Glutamatergic neuron (in vitro differentiated cells): Measurements from ENCODE around the gene UCP2. TPM values are rescaled to one million over a fixed set of nuclear protein-coding genes. Genes with fewer than 3 reads are reported as not detected.

Experiments
- DNase-seq: peaks from one replicate; pipeline ENCODE4 v3.0.0; 2022
- H3K27ac Mint-ChIP-seq: one replicate; pipeline ENCODE4 v1.8.0; 2020; ENCODE audit warnings: mild to moderate bottlenecking, mixed read lengths, inconsistent platforms; ENCODE audit not compliant: unreplicated experiment
- H3K27me3 Mint-ChIP-seq: one replicate; pipeline ENCODE4 v1.8.0; 2020; ENCODE audit warnings: mild to moderate bottlenecking, moderate library complexity, mixed read lengths, inconsistent platforms; ENCODE audit not compliant: unreplicated experiment
- H3K36me3 Mint-ChIP-seq: one replicate; pipeline ENCODE4 v1.8.0; 2020; ENCODE audit warnings: mild to moderate bottlenecking, mixed read lengths, inconsistent platforms; ENCODE audit not compliant: unreplicated experiment
- H3K4me1 Mint-ChIP-seq: one replicate; pipeline ENCODE4 v1.8.0; 2020; ENCODE audit warnings: mild to moderate bottlenecking, low read depth, mixed read lengths, inconsistent platforms; ENCODE audit not compliant: unreplicated experiment
- H3K4me3 Mint-ChIP-seq: one replicate; pipeline ENCODE4 v1.8.0; 2020; ENCODE audit warnings: mild to moderate bottlenecking, mixed read lengths, inconsistent platforms; ENCODE audit not compliant: unreplicated experiment
- H3K9me3 Mint-ChIP-seq: one replicate; pipeline ENCODE4 v1.8.0; 2020; ENCODE audit warnings: mild to moderate bottlenecking, moderate library complexity, mixed read lengths, inconsistent platforms; ENCODE audit not compliant: unreplicated experiment
- CTCF ChIP-seq: fragments of 200-600 bp; sonication (generic); IDR thresholded peaks from one replicate; pipeline ENCODE4 v1.5.0; 2021; ENCODE audit not compliant: partially characterized antibody, unreplicated experiment
- total RNA-seq: library from RNA; stranded (reverse); fragmentation: NEBNext Ultra II Directional; extraction: Animal tissue kit (Norgen Biotek cat#: 25700); gene quantifications from one replicate; pipeline ENCODE4 v1.2.1, GENCODE V29; 2021; ENCODE audit not compliant: unreplicated experiment

Gene UCP2
- total RNA-seq, 1 donor from 2014 or later = 91.1 TPM

DNA sequence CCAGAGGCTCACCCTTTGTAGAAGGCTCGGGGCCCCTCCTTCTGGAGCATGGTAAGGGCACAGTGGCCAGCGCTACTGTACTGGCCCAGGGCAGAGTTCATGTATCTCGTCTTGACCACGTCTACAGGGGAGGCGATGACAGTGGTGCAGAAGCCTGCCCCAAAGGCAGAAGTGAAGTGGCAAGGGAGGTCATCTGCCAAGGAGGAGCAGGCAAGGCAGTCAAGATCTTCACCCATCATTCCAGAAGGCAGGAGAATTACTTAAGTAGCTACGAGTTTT is 7.2 kb downstream of the UCP2 start:
- no peak for DNase-seq
- TF ChIP-seq CTCF = no peak
- H3K4me1 Mint-ChIP-seq = peaks cover 13% of the 10 kb centered on the region
- no peak overlapping the region for H3K4me3 Mint-ChIP-seq
- H3K27ac Mint-ChIP-seq = no peak overlapping the region
- peaks cover 7% of the 10 kb centered on the region for H3K36me3 Mint-ChIP-seq
- no peaks in the 10 kb centered on the region for H3K9me3 Mint-ChIP-seq
- peaks cover 2% of the 10 kb centered on the region for H3K27me3 Mint-ChIP-seq

DNA sequence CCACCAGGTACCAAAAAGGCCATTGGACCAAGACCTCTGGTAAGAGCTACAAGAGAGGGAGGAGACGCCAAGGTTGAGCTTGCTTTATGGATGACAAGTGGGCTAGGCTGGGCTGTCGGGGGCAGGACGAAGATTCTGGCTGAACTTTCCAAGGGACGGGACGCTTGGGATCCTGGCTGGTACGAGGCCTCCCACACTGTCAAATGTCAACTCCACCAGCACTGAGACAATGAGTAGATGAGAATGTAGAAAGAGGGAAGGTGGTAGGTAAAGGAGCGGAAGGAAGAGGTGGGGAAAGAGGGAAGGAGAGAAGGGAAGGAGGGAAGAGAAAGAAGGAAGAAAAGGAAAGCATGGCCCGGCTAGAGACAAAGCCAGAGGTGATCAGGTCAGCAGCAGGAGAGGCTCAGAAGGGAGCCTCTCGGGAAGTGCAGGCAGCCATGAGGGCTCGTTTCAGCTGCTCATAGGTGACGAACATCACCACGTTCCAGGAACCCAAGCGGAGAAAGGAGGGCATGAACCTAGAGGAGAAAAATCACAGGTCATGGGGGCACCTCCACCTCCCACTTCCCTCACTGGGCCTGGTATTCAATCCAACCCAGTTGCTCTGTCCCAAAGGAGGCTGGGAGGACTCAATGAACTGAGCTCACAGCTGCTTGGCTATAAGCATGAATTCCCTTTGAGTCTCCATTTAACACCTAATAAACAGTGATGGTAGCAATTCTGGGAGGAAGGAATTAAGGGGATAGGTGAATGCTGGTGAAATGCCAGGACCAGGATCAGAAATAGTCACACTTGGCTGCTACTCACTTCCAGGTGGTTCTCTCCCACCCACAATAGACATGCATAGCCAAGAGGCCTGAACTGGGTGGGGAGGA is 7.8 kb downstream of the UCP2 start:
- H3K27me3 Mint-ChIP-seq = peaks cover 2% of the 10 kb centered on the region
- TF ChIP-seq CTCF = no peak
- no peak for DNase-seq
- peaks cover 7% of the 10 kb centered on the region for H3K4me1 Mint-ChIP-seq
- H3K36me3 Mint-ChIP-seq = peaks cover 7% of the 10 kb centered on the region
- no peak overlapping the region for H3K27ac Mint-ChIP-seq
- no peak overlapping the region for H3K4me3 Mint-ChIP-seq
- no peaks in the 10 kb centered on the region for H3K9me3 Mint-ChIP-seq

DNA sequence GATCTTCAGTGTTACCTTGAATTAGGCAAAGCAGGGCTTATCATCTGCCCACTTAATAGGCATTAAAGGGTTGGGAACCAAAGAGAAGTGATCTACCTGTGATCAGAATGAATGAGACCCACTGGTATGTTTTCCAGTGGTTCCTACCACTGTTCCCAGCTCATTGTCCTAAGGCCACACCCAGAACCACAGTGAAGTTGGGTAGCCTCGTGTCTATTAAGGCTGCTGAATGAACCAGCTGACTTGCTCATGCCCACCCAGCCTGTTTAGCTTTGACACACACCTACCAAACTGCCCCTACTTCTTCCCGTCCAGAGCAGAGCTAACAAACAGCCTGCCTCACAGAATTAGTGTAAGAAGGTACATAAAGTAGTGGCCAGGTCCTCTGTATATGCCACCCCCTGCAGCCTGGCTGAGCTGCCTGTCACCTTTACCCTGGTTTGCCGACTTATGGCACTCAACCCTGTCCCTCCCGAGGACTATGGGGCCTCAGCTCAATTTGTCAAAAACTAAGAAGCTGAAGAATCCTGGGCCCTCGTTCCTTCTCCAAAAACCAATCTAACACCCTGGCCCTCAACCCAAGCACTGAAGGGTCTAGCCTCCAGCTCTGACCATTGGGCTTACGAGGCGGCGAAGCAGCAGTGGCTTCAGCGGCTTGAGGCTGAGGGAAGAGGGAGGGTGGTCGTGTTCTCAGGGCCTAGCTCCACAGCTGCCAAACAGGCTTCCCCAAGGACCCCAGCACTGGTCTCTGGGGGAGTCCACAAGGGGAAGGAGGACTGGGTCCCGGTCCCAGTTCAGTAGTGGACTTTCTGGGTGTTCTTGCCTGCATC is 9.8 kb downstream of the UCP2 start:
- Mint-ChIP-seq H3K4me3 (no peak overlapping the region), H3K27me3 (peaks cover 2% of the 10 kb centered on the region), H3K4me1 (peaks cover 3% of the 10 kb centered on the region), H3K9me3 (no peaks in the 10 kb centered on the region), H3K27ac (no peak overlapping the region), H3K36me3 (peaks cover 12% of the 10 kb centered on the region)
- DNase-seq = no peak
- no peak for TF ChIP-seq CTCF

DNA sequence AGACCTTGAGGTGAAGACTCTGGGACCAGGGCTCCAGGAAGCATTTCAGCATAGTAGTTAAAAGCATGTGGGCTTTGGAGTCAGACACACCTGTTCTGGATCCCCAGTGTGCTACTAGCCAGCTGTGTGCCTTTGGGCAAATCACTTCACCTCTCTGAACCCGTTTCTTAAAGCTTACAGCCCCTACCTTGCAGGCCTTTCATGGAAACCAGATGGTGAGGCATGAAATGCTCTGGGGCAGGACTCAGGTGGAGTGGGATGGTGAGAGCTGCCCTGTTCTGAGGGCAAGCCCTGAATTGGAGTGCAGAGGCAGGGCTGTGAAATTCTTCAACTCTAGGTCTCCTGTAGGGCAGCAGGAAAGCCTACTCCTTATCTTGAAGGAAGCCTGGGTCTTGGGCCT is 10.5 kb downstream of the UCP2 start:
- no peak for TF ChIP-seq CTCF
- no peak for DNase-seq
- Mint-ChIP-seq H3K4me3 (no peak overlapping the region), H3K27me3 (peaks cover 2% of the 10 kb centered on the region), H3K36me3 (peaks cover 9% of the 10 kb centered on the region), H3K27ac (no peak overlapping the region), H3K4me1 (peaks cover 3% of the 10 kb centered on the region), H3K9me3 (no peaks in the 10 kb centered on the region)

GRCh38 chr11:73971175-73971719 is 11.4 kb downstream of the UCP2 start:
- peaks cover 5% of the 10 kb centered on the region for H3K36me3 Mint-ChIP-seq
- peaks cover 2% of the 10 kb centered on the region for H3K27me3 Mint-ChIP-seq
- no peak overlapping the region for H3K4me3 Mint-ChIP-seq
- no peak overlapping the region for H3K27ac Mint-ChIP-seq
- no peak for DNase-seq
- no peak for TF ChIP-seq CTCF
- H3K9me3 Mint-ChIP-seq = no peaks in the 10 kb centered on the region
- peaks cover 3% of the 10 kb centered on the region for H3K4me1 Mint-ChIP-seq
